HepG2 (cell line): ENCODE measurements around the gene ATF3. TPM values are rescaled to one million over a fixed set of nuclear protein-coding genes. Genes with fewer than 3 reads are reported as not detected.

Experiments used
- ATAC-seq: fragments of 200-7000 bp; cut with Tn5 transposase; 3 replicates; pipeline ENCODE4 v1.9.1; 2020; ENCODE audit warnings: mild to moderate bottlenecking, moderate library complexity
- BruUV-seq: library from RNA; stranded (reverse); fragments of 400-500 nt; replicated peaks from 2 replicates; lab custom pipeline; 2021; lab: Mats Ljungman, UMichigan
- CTCF ChIA-PET: fragments of 300-600 bp; formaldehyde crosslinking; extraction: SDS; loops from one replicate; lab custom pipeline; 2021; ENCODE audit warnings: low total read pairs, inconsistent platforms, low intra/inter-chr PET ratio; lab: Yijun Ruan, JAX
- POLR2A ChIA-PET: fragments of 350-600 bp; sonication (Branson Sonifier 250); formaldehyde crosslinking; loops from one replicate; lab custom pipeline; 2020; ENCODE audit warnings: antibody characterized with exemption, inconsistent platforms; lab: Yijun Ruan, JAX
- DNase-seq: peaks from one replicate; pipeline ENCODE4 v3.0.0-alpha.2; 2015; ENCODE audit warnings: low spot score
- FAIRE-seq: peaks from 3 replicates; lab custom pipeline; 2011; peaks lifted over from hg19 to GRCh38; lab: Jason Lieb, UNC
- H2AFZ ChIP-seq: one replicate; pipeline ENCODE4 v1.6.1; 2011; ENCODE audit warnings: low read length, inconsistent platforms
- H3K27ac ChIP-seq: fragments of 300-600 bp; 3 replicates; pipeline ENCODE4 v1.8.0; 2011; ENCODE audit warnings: mixed run types, mild to moderate bottlenecking, mixed read lengths, low read length, inconsistent platforms; ENCODE audit not compliant: insufficient read depth; ENCODE audit errors: extremely low read length
- H3K27me3 ChIP-seq, 2 experiments: fragments of 200-600 bp in 1 of 2; 2 replicates in 1 of 2; 3 replicates in 1 of 2; pipeline versions ENCODE4 v1.6.0 to v1.8.0; 2011; ENCODE audit warnings: low read length in 2 of 2, mild to moderate bottlenecking in 2 of 2, moderate library complexity in 2 of 2, inconsistent platforms in 1 of 2; ENCODE audit not compliant: insufficient read depth in 2 of 2, control insufficient read depth in 1 of 2
- H3K36me3 ChIP-seq, 2 experiments: fragments of 200-600 bp in 1 of 2; replicated peaks in 1 of 2; 2 replicates in 1 of 2; 3 replicates in 1 of 2; pipeline versions ENCODE4 v1.5.1 to v1.8.0; 2011; ENCODE audit warnings: low read length in 2 of 2, inconsistent platforms in 1 of 2; ENCODE audit not compliant: insufficient read depth in 2 of 2, control insufficient read depth in 1 of 2
- H3K4me1 ChIP-seq: 2 replicates; pipeline ENCODE4 v1.5.1; 2012; ENCODE audit warnings: low read length, inconsistent platforms; ENCODE audit not compliant: insufficient read depth
- H3K4me2 ChIP-seq: 2 replicates; pipeline ENCODE4 v1.6.0; 2011; ENCODE audit warnings: low read depth, low read length, inconsistent platforms
- H3K4me3 ChIP-seq, 3 experiments: fragments of 200-600 bp in 1 of 3; sonication (generic), shearing (Covaris generic) in 1 of 3; replicated peaks in 1 of 3; 2 replicates each; pipeline ENCODE4 v1.5.1; 2011 to 2016; ENCODE audit warnings: low read length in 3 of 3, inconsistent platforms in 2 of 3, low read depth in 2 of 3, mild to moderate bottlenecking in 2 of 3, control low read depth in 1 of 3, mixed read lengths in 1 of 3; ENCODE audit not compliant: insufficient read depth in 1 of 3
- H3K79me2 ChIP-seq: one replicate; pipeline ENCODE4 v1.6.1; 2011; ENCODE audit warnings: low read length, inconsistent platforms; ENCODE audit not compliant: insufficient read depth
- H3K9ac ChIP-seq: 2 replicates; pipeline ENCODE4 v1.6.0; 2011; ENCODE audit warnings: mild to moderate bottlenecking, low read depth, low read length, inconsistent platforms; ENCODE audit not compliant: insufficient read depth
- H3K9me3 ChIP-seq: 2 replicates; pipeline ENCODE4 v1.5.1; 2012; ENCODE audit warnings: mild to moderate bottlenecking, low read length
- H4K20me1 ChIP-seq: 2 replicates; pipeline ENCODE4 v1.6.0; 2011; ENCODE audit warnings: inconsistent platforms, mild to moderate bottlenecking, low read length, moderate library complexity; ENCODE audit not compliant: insufficient read depth
- CREB1 ChIP-seq, 2 experiments: fragments of 450-650 bp in 1 of 2; IDR thresholded peaks; 2 replicates each; pipeline ENCODE4 v1.6.1; 2016 to 2017; ENCODE audit warnings: control low read depth in 1 of 2, mild to moderate bottlenecking in 1 of 2, missing compliant biosample characterization in 1 of 2, missing genetic modification characterization in 1 of 2
- GTF2F1 ChIP-seq: fragments of 150-350 bp; IDR thresholded peaks from 2 replicates; pipeline ENCODE4 v1.6.1; 2014; ENCODE audit warnings: low read length
- MLLT10 ChIP-seq: sonication (generic); formaldehyde crosslinking; IDR thresholded peaks from 2 replicates; pipeline ENCODE4 v1.4.0; 2020; ENCODE audit warnings: missing genetic modification reagents
- POGZ ChIP-seq: sonication (generic); formaldehyde crosslinking; IDR thresholded peaks from 2 replicates; pipeline ENCODE4 v1.4.0; 2020; ENCODE audit warnings: mild to moderate bottlenecking, missing genetic modification reagents
- ZNF672 ChIP-seq: sonication (generic); formaldehyde crosslinking; IDR thresholded peaks from 2 replicates; pipeline ENCODE4 v1.8.1; 2022; ENCODE audit warnings: missing genetic modification reagents
- ZSCAN30 ChIP-seq: sonication (generic); formaldehyde crosslinking; IDR thresholded peaks from 2 replicates; pipeline ENCODE4 v1.5.0; 2020; ENCODE audit warnings: mild to moderate bottlenecking, missing genetic modification reagents
- WGBS: methylation state at CpG from one replicate; pipeline ENCODE4 v1.1.6; 2017; ENCODE audit warnings: low lambda C conversion rate; 5-methylcytosine and 5-hydroxymethylcytosine counted together
- in situ Hi-C: cut with HindIII; loops from 2 replicates; pipeline ENCODE4 v1.10.0; 2017; ENCODE audit warnings: low pct_unique_long_range_greater_than_20kb; ENCODE audit not compliant: extremely low pct_ligation_motif_present
- intact Hi-C: fragments of 100-400 bp; cut with micrococcal nuclease; formaldehyde crosslinking; loops from one replicate; pipeline ENCODE4 v1.10.0; 2022; ENCODE audit not compliant: unreplicated experiment
- polyA plus RNA-seq, 8 experiments: library from polyadenylated mRNA; depleted of rRNA in 3 of 8; stranded (reverse) in 7 of 8; unstranded in 1 of 8; fragments of >200 nt; fragmentation: Illumina TruSeq in 4 of 8; extraction: Trizol in 4 of 8; gene quantifications; 2 replicates each; pipeline versions ENCODE4 v1.2.1 to v1.2.3, GENCODE V29; 2011 to 2016; ENCODE audit warnings: low read depth in 4 of 8, missing spikeins in 1 of 8, mixed read lengths in 1 of 8; ENCODE audit not compliant: insufficient read depth in 1 of 8
- total RNA-seq, 5 experiments: library from RNA; depleted of rRNA; stranded (reverse); fragments of >200 nt; fragmentation: Illumina TruSeq; extraction: Trizol; gene quantifications; 2 replicates each; pipeline ENCODE4 v1.2.3, GENCODE V29; 2016; ENCODE audit warnings: low read depth in 1 of 5
- TF ChIP-seq, protein P1 (sequence below), 2 experiments: sonication (generic) in 1 of 2; formaldehyde crosslinking in 1 of 2; IDR thresholded peaks; 2 replicates each; pipeline versions ENCODE4 v1.4.0 to v1.6.1; 2016 to 2020; ENCODE audit warnings: borderline replicate concordance in 1 of 2, low read depth in 1 of 2, mild to moderate bottlenecking in 1 of 2, missing genetic modification reagents in 1 of 2

The ATF3 gene
- total and polyA plus RNA-seq, 2 of the 13 experiments (the other 11 are each of a cell fraction or from before 2014, with no cell fraction given): 5.0 to 13.0 TPM

GRCh38 chr1:212583643-212584042 is 24.9 kb upstream of the ATF3 start:
- POLR2A ChIA-PET: no interaction called here

More at GRCh38 chr1:212583643-212584042, 24.9 kb upstream of the ATF3 start:
- TF ChIP-seq ZNF672 (no peak), MLLT10 (CRISPR knock-in tag) (no peak), POGZ (CRISPR knock-in tag) (no peak), GTF2F1 (no peak), ZSCAN30 (CRISPR knock-in tag) (no peak), CREB1 (IDR thresholded peaks at IDR 0.05) (no peak), CREB1 (CRISPR knock-in tag; IDR thresholded peaks at IDR 0.05) (no peak)
- TF ChIP-seq, protein P1, sequence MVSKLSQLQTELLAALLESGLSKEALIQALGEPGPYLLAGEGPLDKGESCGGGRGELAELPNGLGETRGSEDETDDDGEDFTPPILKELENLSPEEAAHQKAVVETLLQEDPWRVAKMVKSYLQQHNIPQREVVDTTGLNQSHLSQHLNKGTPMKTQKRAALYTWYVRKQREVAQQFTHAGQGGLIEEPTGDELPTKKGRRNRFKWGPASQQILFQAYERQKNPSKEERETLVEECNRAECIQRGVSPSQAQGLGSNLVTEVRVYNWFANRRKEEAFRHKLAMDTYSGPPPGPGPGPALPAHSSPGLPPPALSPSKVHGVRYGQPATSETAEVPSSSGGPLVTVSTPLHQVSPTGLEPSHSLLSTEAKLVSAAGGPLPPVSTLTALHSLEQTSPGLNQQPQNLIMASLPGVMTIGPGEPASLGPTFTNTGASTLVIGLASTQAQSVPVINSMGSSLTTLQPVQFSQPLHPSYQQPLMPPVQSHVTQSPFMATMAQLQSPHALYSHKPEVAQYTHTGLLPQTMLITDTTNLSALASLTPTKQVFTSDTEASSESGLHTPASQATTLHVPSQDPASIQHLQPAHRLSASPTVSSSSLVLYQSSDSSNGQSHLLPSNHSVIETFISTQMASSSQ (IDR thresholded peaks at IDR 0.05; ENCODE audit: low read depth): no peak
- TF ChIP-seq, protein P1 (CRISPR knock-in tag; IDR thresholded peaks at IDR 0.05; ENCODE audit: borderline replicate concordance): no peak
- CTCF ChIA-PET: no interaction called here
- Histone ChIP-seq H4K20me1 (no peaks in the 10 kb centered on the region), H3K27me3 (peaks cover 3 to 54% of the 10 kb centered on the region in 2 experiments; a peak in 4 of 5 replicates), H3K9me3 (no peaks in the 10 kb centered on the region), H3K4me2 (no peak overlapping the region), H3K4me3 (no peak overlapping the region), H3K4me1 (peaks cover 17% of the 10 kb centered on the region), H3K27ac (no peak overlapping the region), H3K79me2 (no peaks in the 10 kb centered on the region), H2AFZ (no peak overlapping the region), H3K36me3 (no peaks in the 10 kb centered on the region), H3K9ac (no peak overlapping the region)
- BruUV-seq: no TSS peak
- FAIRE-seq (no peak), DNase-seq (no peak), ATAC-seq (no peak)
- intact Hi-C loops: no loop called here
- in situ Hi-C loops: no loop called here
- 28% methylated on average over 7 of the region's 7 CpGs for WGBS
